CD14-positive monocyte (primary cell): ENCODE results near the gene SPATA31C2. TPM values are rescaled to one million over a fixed set of nuclear protein-coding genes. Genes with fewer than 3 reads are reported as not detected.

Experiments used
- DNase-seq, 3 donors: peaks; one replicate each; pipeline ENCODE4 v3.0.0-alpha.2; 2011 to 2022
- H2AFZ ChIP-seq: 2 replicates; pipeline ENCODE4 v1.6.0; 2012; ENCODE audit warnings: mild to moderate bottlenecking, low read depth, low read length, inconsistent platforms; ENCODE audit not compliant: insufficient read depth, poor library complexity, severe bottlenecking
- H3K27ac ChIP-seq, 2 donors: 1 replicate in 1 of 2; 2 replicates in 1 of 2; pipeline ENCODE4 v1.5.1; 2012 to 2013; ENCODE audit warnings: low read length in 2 of 2, control low read depth in 1 of 2, inconsistent platforms in 1 of 2, low read depth in 1 of 2, mild to moderate bottlenecking in 1 of 2
- H3K27me3 ChIP-seq, 2 donors: one replicate each; pipeline versions ENCODE4 v1.6.0 to v1.6.1; 2011 to 2013; ENCODE audit warnings: low read length in 2 of 2; ENCODE audit not compliant: control insufficient read depth in 2 of 2, insufficient read depth in 2 of 2
- H3K36me3 ChIP-seq, 2 donors: replicated peaks in 1 of 2; 1 replicate in 1 of 2; 2 replicates in 1 of 2; pipeline versions ENCODE4 v1.5.1 to v1.6.1; 2012 to 2013; ENCODE audit warnings: low read length in 2 of 2, control low read depth in 1 of 2, inconsistent platforms in 1 of 2, mild to moderate bottlenecking in 1 of 2; ENCODE audit not compliant: insufficient read depth in 2 of 2, control insufficient read depth in 1 of 2
- H3K4me1 ChIP-seq, 2 donors: 1 replicate in 1 of 2; 2 replicates in 1 of 2; pipeline versions ENCODE4 v1.5.1 to v1.6.1; 2012 to 2013; ENCODE audit warnings: low read length in 2 of 2, control low read depth in 1 of 2, inconsistent platforms in 1 of 2, mild to moderate bottlenecking in 1 of 2, moderate library complexity in 1 of 2; ENCODE audit not compliant: insufficient read depth in 2 of 2, control insufficient read depth in 1 of 2
- H3K4me2 ChIP-seq: replicated peaks from 2 replicates; pipeline ENCODE3; 2012; ENCODE audit warnings: low read length, moderate library complexity, mild to moderate bottlenecking; ENCODE audit not compliant: poor library complexity, severe bottlenecking; ENCODE audit errors: extremely low read depth
- H3K4me3 ChIP-seq, 3 experiments: fragments of 200-600 bp in 1 of 3; sonication (generic) in 1 of 3; replicated peaks in 1 of 3; 1 replicate in 2 of 3; 2 replicates in 1 of 3; pipeline ENCODE4 v1.5.1; 2011 to 2013; ENCODE audit warnings: low read length in 3 of 3, mild to moderate bottlenecking in 3 of 3, control low read depth in 2 of 3, low read depth in 2 of 3, inconsistent platforms in 1 of 3, moderate library complexity in 1 of 3
- H3K79me2 ChIP-seq: 2 replicates; pipeline ENCODE4 v1.6.0; 2012; ENCODE audit warnings: mild to moderate bottlenecking, control low read depth, inconsistent platforms, low read length, moderate library complexity; ENCODE audit not compliant: insufficient read depth
- H3K9ac ChIP-seq: 2 replicates; pipeline ENCODE4 v1.6.0; 2017; ENCODE audit warnings: low read length, mild to moderate bottlenecking; ENCODE audit not compliant: insufficient read depth, poor library complexity, severe bottlenecking
- H3K9me3 ChIP-seq, 2 donors: replicated peaks in 1 of 2; 1 replicate in 1 of 2; 2 replicates in 1 of 2; pipeline versions ENCODE4 v1.5.1 to v1.6.1; 2012 to 2013; ENCODE audit warnings: low read length in 2 of 2, control low read depth in 1 of 2; ENCODE audit not compliant: control insufficient read depth in 1 of 2, insufficient read depth in 1 of 2
- H4K20me1 ChIP-seq: 2 replicates; pipeline ENCODE4 v1.6.0; 2012; ENCODE audit warnings: mild to moderate bottlenecking, low read length, control low read depth, moderate library complexity; ENCODE audit not compliant: insufficient read depth
- H3K27ac Mint-ChIP-seq, 7 donors: one replicate each; pipeline ENCODE4 v1.8.0; 2020; ENCODE audit warnings: mild to moderate bottlenecking in 7 of 7, mixed read lengths in 7 of 7, moderate library complexity in 6 of 7, inconsistent platforms in 2 of 7
- H3K27me3 Mint-ChIP-seq, 3 donors: one replicate each; pipeline ENCODE4 v1.8.0; 2021 to 2022; ENCODE audit warnings: low read depth in 3 of 3, mild to moderate bottlenecking in 3 of 3, mixed read lengths in 3 of 3, moderate library complexity in 3 of 3, inconsistent platforms in 1 of 3
- H3K36me3 Mint-ChIP-seq, 2 donors: one replicate each; pipeline ENCODE4 v1.8.0; 2020; ENCODE audit warnings: mixed read lengths in 2 of 2, inconsistent platforms in 1 of 2, mild to moderate bottlenecking in 1 of 2
- H3K4me1 Mint-ChIP-seq: one replicate; pipeline ENCODE4 v1.8.0; 2020; ENCODE audit warnings: mild to moderate bottlenecking, mixed read lengths
- H3K4me3 Mint-ChIP-seq, 2 donors: one replicate each; pipeline ENCODE4 v1.8.0; 2020; ENCODE audit warnings: mild to moderate bottlenecking in 2 of 2, mixed read lengths in 2 of 2, moderate library complexity in 1 of 2
- H3K9me3 Mint-ChIP-seq, 7 donors: one replicate each; pipeline ENCODE4 v1.8.0; 2020 to 2022; ENCODE audit warnings: mixed read lengths in 7 of 7, mild to moderate bottlenecking in 6 of 7, moderate library complexity in 6 of 7, inconsistent platforms in 2 of 7
- CTCF ChIP-seq: fragments of 200-600 bp; IDR thresholded peaks from one replicate; pipeline ENCODE4 v1.8.0; 2022; ENCODE audit warnings: antibody characterized with exemption, mild to moderate bottlenecking
- WGBS: methylation state at CpG from one replicate; pipeline ENCODE4 v1.1.5; 2013; ENCODE audit warnings: missing lambda C conversion rate; ENCODE audit not compliant: insufficient coverage; 5-methylcytosine and 5-hydroxymethylcytosine counted together
- intact Hi-C, 2 donors: fragments of 100-400 bp; cut with micrococcal nuclease; formaldehyde crosslinking; loops; one replicate each; pipeline versions ENCODE4 v1.15.0 to v1.15.1; 2023
- polyA plus RNA-seq, 3 donors: library from polyadenylated mRNA; depleted of rRNA in 1 of 3; unstranded in 2 of 3; stranded (reverse) in 1 of 3; fragments of 300-500 nt in 2 of 3; fragments of >200 nt in 1 of 3; fragmentation: Illumina TruSeq in 2 of 3; gene quantifications; 1 replicate in 2 of 3; 2 replicates in 1 of 3; pipeline ENCODE4 v1.2.3, GENCODE V29; 2012 to 2021

Gene SPATA31C2
- polyA plus RNA-seq, 3 donors, result not detected

GRCh38 chr9:88087906-88088305, 50.4 kb downstream of the SPATA31C2 start:
- no peaks in the 10 kb centered on the region for H3K36me3 Mint-ChIP-seq
- peak overlapping the region in 1 of 7 donors; percentile 16 for H3K27ac Mint-ChIP-seq
- no peaks in the 10 kb centered on the region for H3K27me3 ChIP-seq
- no peaks in the 10 kb centered on the region for H4K20me1 ChIP-seq
- H3K4me1 Mint-ChIP-seq, result peaks cover 5% of the 10 kb centered on the region
- peaks cover 0 to under 1% of the 10 kb centered on the region in 2 donors for H3K9me3 ChIP-seq
- DNase-seq, result no peak
- no peak overlapping the region for H3K27ac ChIP-seq
- H3K36me3 ChIP-seq, result no peaks in the 10 kb centered on the region
- peaks cover 3 to 8% (median 4%) of the 10 kb centered on the region in 3 donors for H3K27me3 Mint-ChIP-seq
- intact Hi-C loops, result no loop called here
- H3K4me1 ChIP-seq, result peaks cover 0 to 2% of the 10 kb centered on the region in 2 donors
- H3K9ac ChIP-seq, result no peak overlapping the region
- H2AFZ ChIP-seq, result no peak overlapping the region
- H3K4me3 ChIP-seq, result no peak overlapping the region
- no peak for TF ChIP-seq CTCF
- no peaks in the 10 kb centered on the region for H3K79me2 ChIP-seq
- H3K4me2 ChIP-seq, result no peak overlapping the region
- no peak overlapping the region for H3K4me3 Mint-ChIP-seq
- H3K9me3 Mint-ChIP-seq, result peaks cover 0 to 6% (median under 1%) of the 10 kb centered on the region in 7 donors
- 63% methylated on average over 1 of the region's 6 CpGs for WGBS

GRCh38 chr9:88085476-88085875, 52.8 kb downstream of the SPATA31C2 start:
- WGBS, result 100% methylated on average over 1 of the region's 5 CpGs

More at GRCh38 chr9:88085476-88085875, 52.8 kb downstream of the SPATA31C2 start:
- no peak for TF ChIP-seq CTCF
- DNase-seq, result no peak
- Histone ChIP-seq H3K4me3 (no peak overlapping the region), H3K79me2 (no peaks in the 10 kb centered on the region), H3K27ac (no peak overlapping the region), H3K27me3 (no peaks in the 10 kb centered on the region), H2AFZ (no peak overlapping the region), H3K4me2 (no peak overlapping the region), H3K36me3 (no peaks in the 10 kb centered on the region), H3K4me1 (no peaks in the 10 kb centered on the region), H3K9ac (no peak overlapping the region), H4K20me1 (no peaks in the 10 kb centered on the region), H3K9me3 (peaks cover 0 to 3% of the 10 kb centered on the region in 2 donors)
- Mint-ChIP-seq H3K4me3 (no peak overlapping the region), H3K9me3 (peaks cover 0 to 9% (median 4%) of the 10 kb centered on the region in 7 donors), H3K27me3 (peaks cover 3 to 8% (median 6%) of the 10 kb centered on the region in 3 donors), H3K4me1 (no peaks in the 10 kb centered on the region), H3K27ac (no peak overlapping the region), H3K36me3 (no peaks in the 10 kb centered on the region)
- intact Hi-C loops, result no loop called here
